AG04450 (cell line): ENCODE results near the gene TMEM59L. TPM values are rescaled to one million over a fixed set of nuclear protein-coding genes. Genes with fewer than 3 reads are reported as not detected.

Experiments
- CTCF ChIA-PET: fragments of 300-600, 350-600 bp; formaldehyde crosslinking; extraction: SDS; loops from one replicate; lab custom pipeline; 2022; ENCODE audit warnings: antibody characterized with exemption, inconsistent platforms; lab: Charles Lee
- POLR2A ChIA-PET: fragments of 350-600 bp; formaldehyde crosslinking; extraction: SDS; loops from one replicate; lab custom pipeline; 2021; ENCODE audit warnings: antibody characterized with exemption, inconsistent platforms; lab: Yijun Ruan, JAX
- DNase-seq: peaks from one replicate; pipeline ENCODE4 v3.0.0-alpha.2; 2011; ENCODE audit warnings: low read depth, low spot score
- H3K27ac ChIP-seq: one replicate; pipeline ENCODE4 v1.5.1; 2012; ENCODE audit warnings: low read depth, low read length, control low read depth
- H3K27me3 ChIP-seq: one replicate; pipeline ENCODE4 v1.6.0; 2012; ENCODE audit warnings: low read length; ENCODE audit not compliant: control insufficient read depth, insufficient read depth
- H3K4me3 ChIP-seq: 2 replicates; pipeline ENCODE4 v1.5.1; 2011; ENCODE audit warnings: mild to moderate bottlenecking, low read depth, low read length, control low read depth
- H3K9me3 ChIP-seq: 2 replicates; pipeline ENCODE4 v1.5.1; 2012; ENCODE audit warnings: low read length; ENCODE audit not compliant: control insufficient read depth, insufficient read depth
- polyA plus RNA-seq: library from polyadenylated mRNA; depleted of rRNA; stranded (reverse); fragments of >200 nt; gene quantifications from 2 replicates; pipeline ENCODE4 v1.2.3, GENCODE V29; 2011
- TF ChIP-seq, protein P1 (sequence below): IDR thresholded peaks from 2 replicates; pipeline ENCODE4 v1.5.1; 2011; ENCODE audit warnings: low read depth, low read length, control low read depth, inconsistent platforms

The TMEM59L gene
- polyA plus RNA-seq, 1 experiment: 0.81 TPM

DNA sequence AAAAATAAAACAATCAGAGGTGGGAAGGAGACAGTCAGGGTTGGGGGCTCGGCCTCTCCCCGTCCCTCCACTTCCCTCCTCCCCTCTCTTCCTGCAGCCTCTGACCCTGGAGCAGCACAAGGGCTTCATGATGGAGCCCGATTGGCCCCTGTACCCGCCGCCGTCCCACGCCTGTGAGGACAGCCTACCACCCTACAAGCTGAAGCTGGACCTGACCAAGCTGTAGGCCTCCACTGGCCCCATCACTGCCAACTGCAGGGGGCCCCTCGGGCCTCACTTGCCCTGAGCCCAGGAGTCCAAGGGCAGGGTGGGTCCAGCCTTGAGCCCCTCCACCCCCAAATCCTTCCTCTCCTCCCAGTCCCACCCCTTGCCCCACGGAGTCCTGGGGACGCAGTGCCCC, 7.6 kb downstream of the TMEM59L start:
- peaks cover 8% of the 10 kb centered on the region for H3K27me3 ChIP-seq
- no peak for DNase-seq
- TF ChIP-seq, protein P1, sequence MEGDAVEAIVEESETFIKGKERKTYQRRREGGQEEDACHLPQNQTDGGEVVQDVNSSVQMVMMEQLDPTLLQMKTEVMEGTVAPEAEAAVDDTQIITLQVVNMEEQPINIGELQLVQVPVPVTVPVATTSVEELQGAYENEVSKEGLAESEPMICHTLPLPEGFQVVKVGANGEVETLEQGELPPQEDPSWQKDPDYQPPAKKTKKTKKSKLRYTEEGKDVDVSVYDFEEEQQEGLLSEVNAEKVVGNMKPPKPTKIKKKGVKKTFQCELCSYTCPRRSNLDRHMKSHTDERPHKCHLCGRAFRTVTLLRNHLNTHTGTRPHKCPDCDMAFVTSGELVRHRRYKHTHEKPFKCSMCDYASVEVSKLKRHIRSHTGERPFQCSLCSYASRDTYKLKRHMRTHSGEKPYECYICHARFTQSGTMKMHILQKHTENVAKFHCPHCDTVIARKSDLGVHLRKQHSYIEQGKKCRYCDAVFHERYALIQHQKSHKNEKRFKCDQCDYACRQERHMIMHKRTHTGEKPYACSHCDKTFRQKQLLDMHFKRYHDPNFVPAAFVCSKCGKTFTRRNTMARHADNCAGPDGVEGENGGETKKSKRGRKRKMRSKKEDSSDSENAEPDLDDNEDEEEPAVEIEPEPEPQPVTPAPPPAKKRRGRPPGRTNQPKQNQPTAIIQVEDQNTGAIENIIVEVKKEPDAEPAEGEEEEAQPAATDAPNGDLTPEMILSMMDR: no peak
- H3K9me3 ChIP-seq: peaks cover 9% of the 10 kb centered on the region
- CTCF ChIA-PET: interaction anchor here (0.6 kb wide), 1 partner anchor 50 kb away, joined by 6 read pairs; no protein-coding TSS in a partner anchor
- H3K4me3 ChIP-seq: no peak overlapping the region
- POLR2A ChIA-PET: no interaction called here
- H3K27ac ChIP-seq: no peak overlapping the region

DNA sequence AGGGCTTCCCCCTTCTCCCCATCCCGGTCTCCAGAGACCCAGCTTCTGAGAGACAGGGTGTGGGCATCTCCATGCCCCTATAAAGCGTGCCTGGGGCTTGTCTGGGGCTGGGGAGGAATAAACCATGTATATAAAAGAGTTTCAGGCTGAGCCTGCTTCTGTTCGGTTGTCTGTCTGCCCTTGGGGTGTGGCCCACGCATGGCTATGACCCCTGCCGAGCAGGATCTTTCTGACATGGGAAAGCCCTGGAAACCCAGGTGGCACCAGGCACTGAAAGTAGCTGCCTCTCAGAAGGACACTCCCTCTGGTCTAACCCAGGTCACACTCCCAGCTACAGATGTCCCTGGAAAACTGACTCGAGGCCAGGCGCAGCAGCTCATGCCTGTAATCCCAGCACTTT, 8.2 kb downstream of the TMEM59L start:
- DNase-seq: no peak
- H3K27ac ChIP-seq: no peak overlapping the region
- no peak overlapping the region for H3K4me3 ChIP-seq
- POLR2A ChIA-PET: interaction anchor here (0.6 kb wide), 1 partner anchor 74 kb away, joined by 4 read pairs; no protein-coding TSS in a partner anchor
- peaks cover 6% of the 10 kb centered on the region for H3K27me3 ChIP-seq
- H3K9me3 ChIP-seq: peaks cover 9% of the 10 kb centered on the region
- TF ChIP-seq, protein P1: no peak
- CTCF ChIA-PET: interaction anchor here (0.6 kb wide), 1 partner anchor 50 kb away, joined by 6 read pairs; no protein-coding TSS in a partner anchor

GRCh38 chr19:18626906-18627305, 14.2 kb downstream of the TMEM59L start:
- no peak overlapping the region for H3K27ac ChIP-seq
- POLR2A ChIA-PET: interaction anchor here (0.6 kb wide), 1 partner anchor 11 kb away, joined by 3 read pairs; no protein-coding TSS in a partner anchor

DNA sequence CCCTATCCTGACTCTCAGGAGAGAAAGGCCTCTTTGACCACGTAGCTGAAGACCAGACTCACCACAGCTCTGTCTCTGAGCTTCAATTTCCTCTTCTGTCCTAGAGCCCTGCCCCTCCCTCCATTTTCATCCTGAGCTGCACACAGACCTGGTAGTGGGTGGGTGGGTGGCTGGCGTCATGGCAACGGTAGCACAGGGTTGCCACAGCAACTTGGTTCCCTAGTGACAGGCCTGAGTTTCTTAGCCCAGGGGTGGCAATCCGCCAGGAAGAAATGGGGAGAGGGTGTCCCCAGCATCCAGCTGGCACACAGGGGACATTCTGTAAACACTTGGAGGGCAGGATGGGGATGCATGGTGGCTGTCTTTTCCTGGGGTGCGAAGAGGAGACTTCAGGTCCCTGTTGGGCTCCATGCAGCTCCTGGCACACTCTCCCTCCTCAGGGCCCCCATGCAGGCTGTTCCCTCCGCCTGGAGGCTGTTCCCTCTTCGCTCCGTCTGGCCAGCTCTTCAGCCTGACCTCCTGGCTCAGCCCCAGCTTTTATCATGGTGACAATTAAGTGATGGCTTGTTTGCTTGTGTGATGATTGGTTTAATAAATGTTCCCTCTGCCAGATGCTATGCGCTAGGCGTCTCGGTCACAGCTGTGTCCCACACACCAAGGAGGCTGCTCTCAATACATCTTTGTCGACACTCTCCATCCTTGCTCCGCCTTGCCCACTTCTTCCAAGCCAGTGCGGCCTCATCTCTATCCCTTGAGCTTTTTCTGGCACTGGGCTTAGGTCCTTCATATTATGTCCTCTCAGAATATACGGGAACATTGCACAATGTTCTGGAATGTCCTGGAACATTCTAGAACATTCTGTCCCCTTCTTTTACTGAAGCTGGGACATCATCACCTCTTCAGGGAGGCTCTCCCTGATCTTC, 16.8 kb downstream of the TMEM59L start:
- DNase-seq: no peak
- Histone ChIP-seq H3K9me3 (no peaks in the 10 kb centered on the region), H3K27me3 (peaks cover 14% of the 10 kb centered on the region), H3K4me3 (no peak overlapping the region), H3K27ac (no peak overlapping the region)
- TF ChIP-seq, protein P1: no peak
- CTCF ChIA-PET: no interaction called here
- POLR2A ChIA-PET: interaction anchor here (0.6 kb wide), 1 partner anchor 145 kb away, joined by 3 read pairs; no protein-coding TSS in a partner anchor

More at GRCh38 chr19:18626906-18627305, 14.2 kb downstream of the TMEM59L start:
- Histone ChIP-seq H3K27me3 (peaks cover 14% of the 10 kb centered on the region), H3K9me3 (no peaks in the 10 kb centered on the region), H3K4me3 (no peak overlapping the region)
- CTCF ChIA-PET: no interaction called here
- TF ChIP-seq, protein P1: no peak
- no peak for DNase-seq

- H3K4me3 ChIP-seq: no peak overlapping the region
- TF ChIP-seq, protein P1: no peak
Measured at GRCh38 chr19:18633321-18633720, 20.7 kb downstream of the TMEM59L start.

More at GRCh38 chr19:18633321-18633720, 20.7 kb downstream of the TMEM59L start:
- POLR2A ChIA-PET: no interaction called here
- peaks cover 13% of the 10 kb centered on the region for H3K27me3 ChIP-seq
- no peak overlapping the region for H3K27ac ChIP-seq
- H3K9me3 ChIP-seq: no peaks in the 10 kb centered on the region; the same call in 1 of the 2 replicates
- CTCF ChIA-PET: no interaction called here
- no peak for DNase-seq
